Karpas-422 (cell line): ENCODE data around the gene CD36. TPM values are rescaled to one million over a fixed set of nuclear protein-coding genes. Genes with fewer than 3 reads are reported as not detected.

Experiments used
- DNase-seq: peaks from one replicate; pipeline ENCODE4 v3.0.0-alpha.2; 2015
- H2AFZ ChIP-seq: fragments of 200-600 bp; sonication (generic); 2 replicates; pipeline ENCODE4 v1.6.1; 2014; ENCODE audit warnings: antibody characterized with exemption, low read length, mixed read lengths
- H3K27ac ChIP-seq: fragments of 200-600 bp; sonication (generic); 2 replicates; pipeline ENCODE4 v1.5.1; 2014; ENCODE audit warnings: mild to moderate bottlenecking, low read length, moderate library complexity
- H3K27me3 ChIP-seq: fragments of 200-600 bp; sonication (generic); 2 replicates; pipeline ENCODE4 v1.6.1; 2014; ENCODE audit warnings: low read length, mixed read lengths
- H3K36me3 ChIP-seq: fragments of 200-600 bp; sonication (generic); 2 replicates; pipeline ENCODE4 v1.6.1; 2014; ENCODE audit warnings: low read length, mixed read lengths; ENCODE audit not compliant: insufficient read depth
- H3K4me1 ChIP-seq: fragments of 200-600 bp; sonication (generic); 2 replicates; pipeline ENCODE4 v1.6.1; 2014; ENCODE audit warnings: mild to moderate bottlenecking, low read length, mixed read lengths
- H3K4me2 ChIP-seq: fragments of 200-600 bp; sonication (generic); 2 replicates; pipeline ENCODE4 v1.6.1; 2014; ENCODE audit warnings: low read length, low read depth, mild to moderate bottlenecking; ENCODE audit not compliant: poor library complexity, severe bottlenecking
- H3K4me3 ChIP-seq: fragments of 200-600 bp; sonication (generic); 2 replicates; pipeline ENCODE4 v1.5.1; 2014; ENCODE audit warnings: mild to moderate bottlenecking, antibody characterized with exemption, low read length, mixed read lengths
- H3K79me2 ChIP-seq: fragments of 200-600 bp; sonication (generic); 2 replicates; pipeline ENCODE4 v1.6.1; 2014; ENCODE audit warnings: mild to moderate bottlenecking, low read length, mixed read lengths
- H3K9ac ChIP-seq: fragments of 200-600 bp; sonication (generic); 2 replicates; pipeline ENCODE4 v1.6.0; 2014; ENCODE audit warnings: low read length
- H3K9me2 ChIP-seq: fragments of 200-600 bp; sonication (generic), shearing (Covaris generic); replicated peaks from 2 replicates; pipeline ENCODE4 v1.6.0; 2014; ENCODE audit warnings: mild to moderate bottlenecking, low read length, moderate library complexity; ENCODE audit not compliant: insufficient read depth
- H3K9me3 ChIP-seq: fragments of 300-700, 200-600 bp; sonication (generic); 2 replicates; pipeline ENCODE4 v1.6.1; 2014; ENCODE audit warnings: low read length, mixed read lengths
- H4K20me1 ChIP-seq: fragments of 200-600 bp; sonication (generic); 2 replicates; pipeline ENCODE4 v1.6.1; 2014; ENCODE audit warnings: mild to moderate bottlenecking, antibody characterized with exemption, low read length, low read depth; ENCODE audit not compliant: insufficient read depth
- total RNA-seq: library from RNA; depleted of rRNA; stranded (reverse); fragments of >200 nt; shearing (Covaris generic); gene quantifications from 2 replicates; pipeline ENCODE4 v1.2.3, GENCODE V29; 2014; ENCODE audit warnings: low replicate concordance

The CD36 gene
- total RNA-seq, 1 experiment from 2014 or later = not detected

DNA sequence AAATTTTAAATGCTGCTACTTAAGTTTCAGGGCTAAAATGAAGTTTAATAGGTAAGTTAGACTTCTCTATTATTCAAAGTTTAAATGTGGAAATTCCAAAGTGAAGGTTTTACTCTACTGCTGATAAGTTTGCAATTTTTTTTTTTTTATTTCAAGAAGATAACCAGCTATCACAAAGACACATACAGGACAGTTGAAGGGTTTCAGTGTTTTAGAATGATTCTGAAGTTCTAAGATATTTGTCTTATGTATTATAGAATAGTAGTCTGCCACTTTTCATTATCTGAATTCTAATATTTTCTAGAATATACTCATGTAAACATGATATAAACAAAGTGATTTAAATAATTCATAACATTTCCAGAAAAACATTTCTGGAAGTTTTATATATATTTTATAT lies 7.0 kb upstream of the CD36 start:
- H4K20me1 ChIP-seq = no peaks in the 10 kb centered on the region

DNA sequence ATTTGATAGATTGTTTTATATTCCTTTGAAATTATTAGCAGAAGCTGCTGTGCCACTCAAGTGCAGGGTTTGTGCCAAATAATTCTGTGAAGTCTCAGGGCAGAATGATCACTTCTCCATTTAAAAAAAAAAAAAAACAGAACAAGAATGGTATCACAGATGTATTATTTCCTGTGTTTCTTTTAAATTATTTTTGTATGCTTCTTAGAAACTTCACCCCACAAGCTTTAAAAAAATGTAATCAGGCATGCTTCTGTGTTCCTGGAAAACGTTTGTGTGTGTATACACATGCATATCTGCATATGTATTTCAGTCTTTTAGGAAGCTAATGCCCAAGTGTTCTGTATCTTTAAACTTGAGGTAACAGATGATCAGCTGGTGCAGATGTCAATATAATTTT lies 6.3 kb upstream of the CD36 start:
- Histone ChIP-seq H2AFZ (no peak overlapping the region), H3K36me3 (no peaks in the 10 kb centered on the region), H3K27ac (no peak overlapping the region), H3K27me3 (no peaks in the 10 kb centered on the region), H3K79me2 (no peaks in the 10 kb centered on the region), H3K9me3 (peaks cover 18% of the 10 kb centered on the region), H4K20me1 (no peaks in the 10 kb centered on the region), H3K4me2 (no peak overlapping the region), H3K4me1 (no peaks in the 10 kb centered on the region), H3K9ac (no peak overlapping the region), H3K4me3 (no peak overlapping the region), H3K9me2 (no peaks in the 10 kb centered on the region)
- DNase-seq = no peak

More for the DNA sequence above, 7.0 kb upstream of the CD36 start:
- Histone ChIP-seq H3K9me3 (peaks cover 15% of the 10 kb centered on the region), H3K79me2 (no peaks in the 10 kb centered on the region), H3K4me3 (no peak overlapping the region), H3K4me1 (no peaks in the 10 kb centered on the region), H3K27ac (no peak overlapping the region), H3K4me2 (no peak overlapping the region), H3K9ac (no peak overlapping the region), H2AFZ (no peak overlapping the region), H3K9me2 (no peaks in the 10 kb centered on the region), H3K27me3 (no peaks in the 10 kb centered on the region), H3K36me3 (no peaks in the 10 kb centered on the region)
- DNase-seq = no peak

DNA sequence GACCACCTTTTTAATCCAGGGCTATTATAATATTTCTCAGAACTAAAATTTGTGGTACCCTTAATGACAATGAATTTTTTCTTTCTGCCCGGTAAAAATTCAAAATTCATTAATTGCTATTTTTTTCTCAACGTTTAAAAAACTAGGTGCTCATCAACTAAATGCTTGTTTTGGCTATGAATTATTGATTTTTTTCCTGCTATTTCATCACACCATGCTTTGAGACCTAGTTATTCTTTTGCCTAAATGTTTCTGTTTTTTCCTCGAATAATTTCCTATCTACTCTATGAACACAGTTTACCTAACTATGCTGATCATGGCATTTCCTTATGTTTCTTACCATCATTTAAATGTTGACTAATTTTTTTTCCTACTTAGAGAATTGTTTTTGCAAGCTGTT lies 5.6 kb upstream of the CD36 start:
- H3K9me2 ChIP-seq = no peaks in the 10 kb centered on the region
- no peak overlapping the region for H3K4me3 ChIP-seq
- H3K79me2 ChIP-seq = no peaks in the 10 kb centered on the region
- no peaks in the 10 kb centered on the region for H3K36me3 ChIP-seq
- H3K27me3 ChIP-seq = no peaks in the 10 kb centered on the region
- peaks cover 14% of the 10 kb centered on the region for H3K9me3 ChIP-seq
- H3K4me1 ChIP-seq = no peaks in the 10 kb centered on the region
- no peaks in the 10 kb centered on the region for H4K20me1 ChIP-seq
- no peak overlapping the region for H3K9ac ChIP-seq
- no peak overlapping the region for H2AFZ ChIP-seq
- DNase-seq = no peak
- H3K27ac ChIP-seq = no peak overlapping the region
- H3K4me2 ChIP-seq = no peak overlapping the region

DNA sequence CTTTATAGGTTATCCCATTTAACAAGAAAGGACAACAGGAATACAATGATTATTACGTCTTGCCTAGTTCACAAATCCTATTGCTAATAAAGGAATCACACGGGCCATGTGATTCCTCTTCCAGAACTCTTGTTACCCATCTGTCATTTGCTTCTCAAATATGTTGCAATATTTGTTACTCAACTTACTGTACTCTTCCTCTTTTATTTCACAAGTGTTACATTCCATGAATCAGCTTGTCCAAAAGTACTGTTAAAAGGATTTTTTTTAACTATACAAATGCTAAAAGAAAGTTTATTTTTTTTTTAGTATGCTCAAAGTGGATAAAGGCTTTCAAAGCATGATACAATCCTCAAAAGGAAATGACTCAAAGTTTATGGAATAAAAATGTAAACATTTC lies 3.9 kb upstream of the CD36 start:
- H3K27me3 ChIP-seq = no peaks in the 10 kb centered on the region
- H2AFZ ChIP-seq = no peak overlapping the region
- peaks cover 20% of the 10 kb centered on the region for H3K9me3 ChIP-seq
- H3K4me2 ChIP-seq = no peak overlapping the region
- DNase-seq = no peak
- no peaks in the 10 kb centered on the region for H3K36me3 ChIP-seq
- no peaks in the 10 kb centered on the region for H3K79me2 ChIP-seq
- H3K27ac ChIP-seq = no peak overlapping the region
- no peaks in the 10 kb centered on the region for H3K9me2 ChIP-seq
- no peak overlapping the region for H3K9ac ChIP-seq
- no peak overlapping the region for H3K4me3 ChIP-seq
- no peaks in the 10 kb centered on the region for H4K20me1 ChIP-seq
- H3K4me1 ChIP-seq = no peaks in the 10 kb centered on the region

DNA sequence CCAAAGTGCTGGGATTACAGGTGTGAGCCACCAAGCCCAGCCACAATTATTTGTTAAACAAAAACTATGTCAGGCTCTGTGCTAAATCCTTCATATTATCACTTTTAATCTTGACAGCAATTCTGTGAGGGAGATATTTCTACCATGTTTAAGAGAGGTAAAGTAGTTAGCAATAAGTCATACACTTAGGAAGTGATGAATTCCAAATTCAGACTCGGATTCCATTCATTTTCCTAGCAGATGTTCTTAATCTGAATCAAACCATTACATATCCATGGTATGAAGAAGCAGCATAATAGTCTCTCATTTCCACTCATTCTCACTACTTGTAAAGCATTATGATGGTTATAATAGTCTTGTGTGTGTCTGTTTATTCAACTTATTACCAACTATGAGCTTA lies 2.9 kb upstream of the CD36 start:
- Histone ChIP-seq H2AFZ (no peak overlapping the region), H3K36me3 (no peaks in the 10 kb centered on the region), H3K9ac (no peak overlapping the region), H3K27ac (no peak overlapping the region), H3K27me3 (no peaks in the 10 kb centered on the region), H3K4me3 (no peak overlapping the region), H3K4me1 (no peaks in the 10 kb centered on the region), H3K79me2 (no peaks in the 10 kb centered on the region), H3K9me2 (no peaks in the 10 kb centered on the region), H4K20me1 (no peaks in the 10 kb centered on the region), H3K9me3 (peaks cover 25% of the 10 kb centered on the region), H3K4me2 (no peak overlapping the region)
- no peak for DNase-seq

DNA sequence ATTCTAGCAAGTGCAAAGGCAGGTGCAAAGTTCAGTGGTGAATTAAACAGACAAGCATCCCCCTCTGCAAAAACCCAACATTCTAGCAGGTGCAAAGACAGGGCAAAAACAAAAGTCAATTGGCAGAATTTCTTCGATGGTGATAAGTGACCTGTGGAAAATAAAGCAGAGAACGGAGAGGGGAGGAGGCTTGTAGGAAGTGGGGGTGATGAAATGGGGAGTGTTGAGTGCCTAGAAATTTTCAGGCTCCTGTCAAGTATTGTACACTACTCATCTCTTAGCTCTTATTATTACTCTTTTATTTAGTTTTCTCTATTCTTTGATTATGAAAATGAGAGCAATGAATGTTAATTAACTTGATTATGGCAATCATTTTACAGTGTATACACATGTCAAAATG lies 2.4 kb upstream of the CD36 start:
- no peak for DNase-seq
- Histone ChIP-seq H3K4me2 (no peak overlapping the region), H3K36me3 (no peaks in the 10 kb centered on the region), H3K27me3 (no peaks in the 10 kb centered on the region), H2AFZ (no peak overlapping the region), H3K9ac (no peak overlapping the region), H3K4me1 (no peaks in the 10 kb centered on the region), H3K79me2 (no peaks in the 10 kb centered on the region), H3K9me2 (no peaks in the 10 kb centered on the region), H3K27ac (no peak overlapping the region), H4K20me1 (no peaks in the 10 kb centered on the region), H3K9me3 (peaks cover 25% of the 10 kb centered on the region), H3K4me3 (no peak overlapping the region)

DNA sequence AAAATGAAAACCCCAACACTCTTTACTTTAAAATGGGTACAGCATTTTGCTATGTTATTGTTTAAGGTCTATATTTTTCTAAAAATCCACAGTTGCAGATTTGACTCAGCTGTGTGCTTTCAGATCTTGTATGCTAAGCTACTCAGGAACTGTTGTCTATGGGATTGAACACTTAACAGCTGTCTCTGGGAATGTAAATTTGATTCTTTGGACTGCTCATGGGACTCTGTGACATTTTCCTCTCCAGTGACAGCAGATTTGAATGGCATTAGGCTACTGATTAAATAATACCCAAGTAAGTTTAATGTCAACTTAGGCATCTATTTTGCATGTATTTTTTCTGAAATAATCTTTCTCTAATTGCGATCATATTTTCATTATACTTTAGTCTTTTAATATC lies 1.7 kb upstream of the CD36 start:
- peaks cover 25% of the 10 kb centered on the region for H3K9me3 ChIP-seq
- H3K4me3 ChIP-seq = no peak overlapping the region
- H3K79me2 ChIP-seq = no peaks in the 10 kb centered on the region

DNA sequence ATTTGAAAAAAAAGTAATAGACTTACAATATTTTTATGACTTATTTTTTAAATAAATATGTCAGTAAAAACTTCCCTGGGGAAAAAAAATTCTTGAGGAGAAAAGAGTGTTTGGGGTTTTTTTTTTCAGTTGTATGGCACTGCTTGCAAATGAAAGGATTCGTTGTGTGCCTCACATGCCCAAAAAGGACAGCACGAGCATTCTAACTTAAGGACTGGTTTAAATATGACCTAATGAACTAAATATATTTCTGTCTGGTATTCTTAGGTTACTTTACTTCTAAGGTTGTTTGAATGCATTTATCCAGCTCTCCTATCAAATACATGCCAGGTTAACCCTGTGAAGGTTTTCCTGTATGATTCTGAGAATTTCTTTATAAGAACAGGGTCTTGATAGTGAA lies 988 bp upstream of the CD36 start:
- no peak overlapping the region for H3K4me2 ChIP-seq

More for the DNA sequence above, 1.7 kb upstream of the CD36 start:
- Histone ChIP-seq H3K36me3 (no peaks in the 10 kb centered on the region), H3K9me2 (no peaks in the 10 kb centered on the region), H3K4me2 (no peak overlapping the region), H3K27me3 (no peaks in the 10 kb centered on the region), H4K20me1 (no peaks in the 10 kb centered on the region), H3K4me1 (no peaks in the 10 kb centered on the region), H3K27ac (no peak overlapping the region), H3K9ac (no peak overlapping the region), H2AFZ (no peak overlapping the region)
- DNase-seq = no peak

DNA sequence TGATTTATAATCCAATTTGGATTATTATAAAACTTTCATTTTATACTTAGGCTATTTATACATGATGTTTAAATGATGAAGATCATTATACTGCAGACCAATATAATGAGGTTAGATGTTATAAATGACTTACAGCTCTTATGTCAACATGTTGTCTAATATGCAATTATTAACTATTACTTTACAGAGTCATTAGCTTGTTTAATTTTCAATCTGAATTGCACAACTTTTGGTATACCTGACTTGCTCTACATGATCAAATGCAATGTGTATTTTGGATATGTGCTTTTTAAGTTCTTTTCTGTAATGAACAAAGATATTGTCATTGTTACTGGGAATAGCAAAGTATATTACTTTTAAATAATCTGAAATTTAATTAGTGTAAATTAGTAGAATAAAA lies 569 bp downstream of the CD36 start:
- H3K36me3 ChIP-seq = no peaks in the 10 kb centered on the region
- H3K27me3 ChIP-seq = no peaks in the 10 kb centered on the region
- H3K9me3 ChIP-seq = peaks cover 27% of the 10 kb centered on the region
- no peak overlapping the region for H3K9ac ChIP-seq
- no peak overlapping the region for H2AFZ ChIP-seq
- DNase-seq = no peak
- H3K4me1 ChIP-seq = no peaks in the 10 kb centered on the region
- no peaks in the 10 kb centered on the region for H3K9me2 ChIP-seq
- H3K4me3 ChIP-seq = no peak overlapping the region
- H3K79me2 ChIP-seq = no peaks in the 10 kb centered on the region
- no peak overlapping the region for H3K27ac ChIP-seq
- no peak overlapping the region for H3K4me2 ChIP-seq
- H4K20me1 ChIP-seq = no peaks in the 10 kb centered on the region

More for the DNA sequence above, 988 bp upstream of the CD36 start:
- Histone ChIP-seq H3K4me1 (no peaks in the 10 kb centered on the region), H3K27me3 (no peaks in the 10 kb centered on the region), H3K9me2 (no peaks in the 10 kb centered on the region), H2AFZ (no peak overlapping the region), H3K9me3 (peaks cover 25% of the 10 kb centered on the region), H4K20me1 (no peaks in the 10 kb centered on the region), H3K4me3 (no peak overlapping the region), H3K36me3 (no peaks in the 10 kb centered on the region), H3K27ac (no peak overlapping the region), H3K79me2 (no peaks in the 10 kb centered on the region), H3K9ac (no peak overlapping the region)
- DNase-seq = no peak
